Stimulated activated CD8-positive, alpha-beta memory T cell treated with anti-CD3 and anti-CD28 coated beads, Interleukin-15, amount 100 ng/mL, for 24 hours (primary cell): Measurements from ENCODE around the gene CEP43.

Source experiments
- DNase-seq: peaks from one replicate; pipeline ENCODE4 v3.0.0-alpha.2; 2020; ENCODE audit warnings: low read depth

CEP43 gene

DNA sequence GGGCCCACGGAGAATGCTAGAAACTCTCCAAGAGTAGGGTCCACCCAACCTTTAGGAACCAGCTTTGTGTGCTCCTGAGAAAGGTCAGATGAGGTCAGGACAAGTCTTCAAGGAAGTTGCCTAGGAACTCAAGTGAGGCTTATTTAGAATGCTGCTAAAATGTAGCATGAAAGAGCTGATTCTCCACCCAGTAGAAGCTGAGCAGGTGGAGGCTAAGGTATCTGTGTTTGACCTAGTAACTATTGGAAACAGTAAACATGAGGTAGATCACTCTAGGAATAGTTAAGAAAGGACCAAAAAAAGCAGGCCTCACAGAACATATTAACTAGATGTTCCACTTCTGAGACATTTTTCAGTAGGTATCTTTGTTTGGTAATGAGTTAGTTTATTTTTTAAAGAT, 13.9 kb downstream of the CEP43 start:
- no peak for DNase-seq

DNA sequence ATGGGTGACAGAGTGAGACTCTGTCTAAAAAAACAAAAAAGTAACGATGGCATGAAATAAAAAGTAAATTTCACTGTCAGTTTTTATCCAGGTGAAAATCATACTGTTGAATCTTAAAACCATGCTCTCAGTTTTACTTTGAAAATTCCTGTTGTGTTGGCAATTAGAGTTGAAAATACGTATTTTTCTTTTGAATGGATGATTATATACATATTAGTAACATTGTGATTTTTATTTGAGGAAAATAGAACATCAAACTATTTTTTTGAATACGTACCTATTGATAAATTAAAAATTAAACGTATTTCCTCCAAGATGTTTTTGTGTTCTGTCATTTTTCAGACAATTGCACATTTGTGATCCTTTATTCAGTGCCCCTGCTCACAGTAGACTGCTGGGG, 14.7 kb downstream of the CEP43 start:
- DNase-seq, result no peak

DNA sequence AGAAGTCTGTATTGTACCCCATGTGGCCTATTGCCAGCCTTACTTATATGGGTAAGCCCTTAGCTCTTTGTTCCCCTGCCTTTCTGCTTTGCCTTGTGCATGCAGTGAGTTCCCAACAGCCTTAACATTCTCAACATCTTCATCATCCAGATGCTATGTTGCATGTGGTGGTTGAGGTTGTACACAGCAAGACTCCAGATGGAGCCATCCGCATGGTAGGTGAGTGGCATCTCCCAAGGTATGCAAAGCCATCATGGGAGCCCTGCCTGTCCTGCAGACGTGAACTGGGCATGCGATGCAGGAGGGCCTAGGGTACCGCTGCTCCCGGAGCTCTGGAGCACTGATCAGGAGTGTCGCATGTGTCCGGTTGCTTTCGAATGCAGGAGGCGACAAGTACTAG, 16.1 kb downstream of the CEP43 start:
- DNase-seq, result no peak

GRCh38 chr6:167020206-167020605, 21.0 kb downstream of the CEP43 start:
- no peak for DNase-seq

- no peak for DNase-seq
These were observed 28.1 kb downstream of the CEP43 start for GRCh38 chr6:167027308-167027707.

GRCh38 chr6:167027772-167028171, 28.6 kb downstream of the CEP43 start:
- DNase-seq, result no peak

- DNase-seq, result no peak
These were observed 31.2 kb downstream of the CEP43 start for GRCh38 chr6:167030222-167031072.

DNA sequence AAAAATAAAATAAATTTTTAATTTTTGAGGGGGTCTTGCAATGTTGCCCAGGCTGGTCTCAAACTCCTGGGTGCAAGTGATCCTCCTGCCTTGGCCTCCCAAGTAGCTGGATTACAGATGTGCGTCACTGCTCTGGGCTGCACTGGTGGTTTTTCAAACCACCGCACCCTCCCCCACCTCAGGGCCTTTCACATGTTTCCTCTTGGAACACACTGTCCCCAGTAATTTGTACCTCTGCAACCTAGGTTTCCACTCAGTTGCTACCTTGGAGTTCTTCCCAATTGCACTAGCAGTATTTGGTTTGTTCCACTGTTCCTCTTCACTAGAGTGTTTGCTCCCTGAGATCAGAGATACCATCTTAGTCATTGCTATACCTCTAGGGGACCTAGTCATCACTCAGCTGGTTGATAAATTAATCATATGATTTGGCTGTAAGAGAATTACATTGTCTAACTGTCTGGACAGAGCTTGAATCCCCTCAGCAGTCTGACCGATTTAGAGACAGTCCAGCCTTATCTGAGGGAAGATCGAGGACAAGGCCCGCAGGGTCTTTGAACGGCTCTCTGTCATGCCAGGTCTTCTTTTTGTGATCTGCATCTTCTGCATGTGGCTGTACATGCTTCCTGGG, 32.0 kb downstream of the CEP43 start:
- DNase-seq, result no peak

GRCh38 chr6:167034056-167034455, 34.9 kb downstream of the CEP43 start:
- no peak for DNase-seq

DNA sequence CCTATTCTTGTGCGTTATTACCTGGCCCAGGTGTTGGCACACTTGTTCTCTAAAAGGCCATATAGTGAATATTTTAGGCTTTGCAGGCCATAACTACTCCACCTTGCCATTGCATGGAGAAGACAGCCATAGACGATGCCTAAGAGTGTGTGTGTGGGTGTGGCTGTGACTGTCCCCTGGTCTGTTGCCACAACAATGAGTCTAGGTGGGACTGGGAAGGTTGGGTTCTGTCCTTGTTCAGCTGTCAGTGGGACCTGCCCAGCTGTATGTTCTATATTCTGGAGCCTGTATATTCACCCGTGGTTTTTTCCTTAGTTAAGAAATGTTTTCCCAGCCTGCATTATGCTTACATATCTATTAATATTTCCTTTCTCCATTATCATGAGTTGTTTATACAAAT, 38.6 kb downstream of the CEP43 start:
- DNase-seq, result no peak

DNA sequence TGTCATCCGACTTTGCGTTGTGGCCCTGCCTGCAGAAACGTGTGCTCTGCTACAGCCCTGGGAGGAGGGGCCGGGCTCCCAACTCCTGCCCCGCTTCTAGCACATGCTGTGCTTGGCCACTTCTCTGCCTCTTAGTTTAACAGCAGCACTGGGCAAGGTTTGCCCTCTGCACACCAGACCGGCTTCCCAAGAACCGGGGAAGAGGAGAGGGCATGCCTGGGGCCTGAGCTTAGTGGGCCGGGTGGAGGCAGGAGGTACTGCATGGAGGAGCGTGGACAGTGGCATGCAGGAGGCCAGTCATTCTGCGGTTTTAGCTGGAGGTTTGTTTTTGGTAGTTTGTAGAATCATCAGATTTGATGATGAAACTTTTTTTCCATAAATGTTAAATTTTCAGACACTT, 45.5 kb downstream of the CEP43 start:
- no peak for DNase-seq

DNA sequence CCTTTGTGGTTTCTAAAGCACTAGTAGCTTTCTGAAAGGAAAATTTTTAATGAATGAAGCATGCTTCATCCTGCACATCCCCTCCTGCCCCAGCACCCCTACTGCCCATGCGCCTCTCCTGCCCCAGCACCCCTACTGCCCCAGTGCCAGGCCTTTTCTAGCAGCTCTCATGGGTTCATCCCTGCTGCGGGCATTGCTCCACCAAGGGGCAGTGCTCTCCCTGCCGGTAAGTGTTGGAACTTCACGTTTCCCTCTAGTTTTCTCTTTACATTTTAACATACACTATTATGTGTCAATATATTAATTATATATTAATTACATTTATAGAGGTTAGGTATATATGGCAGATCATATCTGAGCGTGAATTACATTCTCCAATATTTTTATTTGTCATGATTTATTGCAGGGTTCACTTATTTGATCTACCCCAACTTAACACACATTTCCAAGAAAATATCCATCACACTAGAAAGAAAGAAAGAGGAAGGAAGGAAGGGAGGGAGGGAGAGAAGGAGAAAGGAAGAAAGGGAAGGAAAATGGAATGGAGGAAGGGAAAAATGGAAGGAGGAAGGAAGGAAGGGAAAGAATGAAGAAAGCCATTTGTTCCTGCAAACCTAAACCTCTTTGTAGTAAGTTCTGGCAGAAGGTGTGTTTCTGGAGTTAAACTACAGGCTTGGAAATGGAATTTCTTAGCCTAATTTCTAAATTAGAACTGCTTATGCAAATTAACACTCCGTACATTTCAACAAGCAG, 46.8 kb downstream of the CEP43 start:
- no peak for DNase-seq

- no peak for DNase-seq
These were observed 47.8 kb downstream of the CEP43 start for GRCh38 chr6:167046861-167047495.

- DNase-seq, result no peak
These were observed 48.4 kb downstream of the CEP43 start for GRCh38 chr6:167047554-167047953.
